ENCODE data around the gene STK25.

The STK25 gene

DNA sequence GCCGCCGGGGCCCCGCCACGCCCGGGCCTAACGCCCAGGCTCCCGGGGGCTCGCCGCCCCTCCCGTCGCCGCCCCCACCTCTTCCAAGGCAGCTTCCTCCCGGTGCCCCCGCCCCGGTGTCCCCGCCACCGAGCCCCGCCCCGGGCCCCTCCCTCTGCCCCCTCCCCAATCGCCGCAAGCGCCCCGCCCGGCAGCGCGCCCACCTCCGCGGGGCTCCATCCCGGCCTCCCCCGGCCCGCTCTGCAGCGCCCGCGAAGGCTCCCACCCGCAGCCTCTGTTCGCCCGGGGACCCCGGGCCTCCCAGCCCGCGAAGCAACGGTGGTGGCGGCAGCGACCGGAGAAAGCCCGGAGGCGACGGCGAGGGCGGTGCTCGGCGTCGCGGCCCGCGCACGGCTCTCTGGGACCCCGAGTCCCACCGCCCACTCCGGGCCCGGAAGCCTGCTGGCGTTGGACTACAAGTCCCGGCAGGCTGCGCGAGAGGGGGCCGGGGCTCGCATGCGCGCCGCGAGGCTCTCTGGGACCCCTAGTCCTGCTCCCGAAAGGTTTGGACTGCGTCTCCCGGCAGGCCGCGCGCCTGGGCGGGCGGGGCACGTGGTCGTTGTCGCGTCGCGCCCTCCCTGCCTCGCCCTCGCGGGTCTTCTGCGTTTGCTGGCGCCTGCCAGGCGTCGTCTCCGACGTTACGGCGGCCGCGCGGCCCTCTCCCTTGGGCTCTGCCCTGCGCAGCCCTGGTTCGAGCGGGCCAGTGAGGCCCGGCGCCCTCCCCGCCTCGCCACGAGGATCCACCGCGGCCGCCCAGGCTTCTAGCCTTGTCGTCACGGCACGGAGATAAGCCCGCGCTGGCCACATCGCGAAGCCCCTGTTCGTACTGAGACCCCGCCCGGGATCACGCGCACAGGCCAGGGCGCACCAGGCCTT lies at the start of gene STK25:
STK25 (minus strand) TSS at position 345 of the 915 bp plus-strand sequence. CDS start 549 bp downstream, outside the sequence.
- DNase-seq, result peak; percentile 88 to 90

DNA sequence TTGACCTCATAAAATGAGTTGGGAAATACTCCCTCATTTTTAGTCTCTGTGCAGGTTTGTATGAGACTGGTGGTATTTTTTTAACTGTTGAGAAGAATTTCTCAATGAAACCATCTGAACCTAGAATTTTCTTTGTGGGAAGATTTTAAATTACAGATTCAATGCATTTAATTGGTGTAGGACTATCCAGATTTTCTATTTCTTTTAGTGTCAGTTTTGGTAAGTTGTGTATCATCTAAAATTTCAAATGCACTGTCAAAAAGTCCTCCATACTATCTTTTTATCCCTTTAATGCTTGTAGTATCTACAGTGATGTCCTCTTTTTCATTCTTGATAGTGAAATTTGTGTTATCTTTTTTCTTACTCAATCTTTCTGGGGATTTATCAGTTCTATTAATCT lies 48.4 kb upstream of the STK25 start:
- no peak for DNase-seq

DNA sequence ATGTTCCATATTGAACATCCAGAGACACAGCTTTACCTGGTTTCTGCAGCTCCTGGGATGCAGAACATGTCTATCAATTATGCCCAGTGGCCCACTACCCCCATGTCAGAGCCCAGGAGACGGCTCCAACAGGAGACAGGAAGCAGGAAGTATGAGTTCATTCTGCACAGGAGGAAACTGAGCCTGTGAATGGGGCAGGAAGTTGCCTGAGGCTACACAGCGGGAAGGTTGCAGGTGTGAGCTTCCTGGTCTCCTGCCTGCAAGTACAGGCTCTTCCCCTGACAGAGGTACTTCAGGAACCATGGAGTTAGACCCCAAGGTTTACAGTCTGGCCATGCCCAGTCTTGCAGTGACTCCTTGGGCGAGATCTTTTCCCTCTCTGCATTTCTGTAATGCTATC lies 47.3 kb upstream of the STK25 start:
- DNase-seq, result no peak

DNA sequence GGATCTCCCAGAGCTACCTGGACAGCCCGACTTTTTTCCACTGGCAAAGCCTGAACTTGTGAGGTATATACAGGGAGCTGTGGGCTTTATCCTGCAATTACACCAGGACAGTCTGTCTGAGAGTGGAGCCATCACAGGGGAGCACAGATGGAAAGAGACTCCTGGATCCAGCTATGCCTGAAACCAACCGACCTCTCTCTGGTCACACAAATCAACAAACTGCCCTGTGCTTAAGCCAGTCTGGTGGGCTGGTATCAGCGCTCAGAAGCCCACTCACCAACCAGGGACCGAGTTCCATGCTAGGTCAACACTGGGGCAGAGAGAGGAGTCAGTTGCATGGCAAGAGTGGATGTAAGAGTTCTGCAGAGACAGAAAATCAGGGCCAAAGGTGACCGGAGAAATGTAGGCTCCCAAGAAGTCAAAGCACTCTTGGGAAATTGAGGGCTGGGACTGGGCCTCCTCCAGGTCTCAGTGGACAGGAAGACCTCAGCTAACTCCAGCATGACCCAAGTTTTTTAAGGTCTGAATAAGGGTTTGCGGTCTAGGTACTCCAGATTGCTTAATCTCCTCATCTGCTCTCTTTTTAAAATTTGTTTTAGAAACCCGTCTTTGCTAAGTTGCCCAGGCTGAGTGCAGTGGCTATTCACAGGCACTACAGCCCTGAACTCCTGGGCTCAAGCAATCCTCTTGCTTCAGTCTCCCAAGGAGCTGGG lies 46.4 kb upstream of the STK25 start:
- DNase-seq, result no peak

DNA sequence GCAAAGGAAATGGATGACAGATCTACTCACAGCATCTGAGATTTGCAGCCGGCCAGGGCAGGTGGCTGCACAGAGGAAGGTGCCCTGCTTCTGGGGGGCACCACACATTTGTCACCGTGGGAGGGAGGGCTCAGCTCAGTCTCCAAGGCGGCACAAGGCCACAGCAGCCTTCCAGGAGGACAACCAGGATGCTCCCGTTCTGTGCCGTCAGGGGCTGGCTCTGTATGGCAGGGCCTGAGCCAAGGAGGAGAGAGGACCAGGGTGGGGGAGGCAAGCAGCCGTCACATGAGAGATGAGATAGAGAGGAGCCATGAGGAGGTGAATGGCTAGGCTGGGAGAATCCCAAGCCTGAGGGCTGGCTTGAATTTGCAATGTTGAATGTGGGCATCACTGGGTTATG lies 45.6 kb upstream of the STK25 start:
- no peak for DNase-seq

DNA sequence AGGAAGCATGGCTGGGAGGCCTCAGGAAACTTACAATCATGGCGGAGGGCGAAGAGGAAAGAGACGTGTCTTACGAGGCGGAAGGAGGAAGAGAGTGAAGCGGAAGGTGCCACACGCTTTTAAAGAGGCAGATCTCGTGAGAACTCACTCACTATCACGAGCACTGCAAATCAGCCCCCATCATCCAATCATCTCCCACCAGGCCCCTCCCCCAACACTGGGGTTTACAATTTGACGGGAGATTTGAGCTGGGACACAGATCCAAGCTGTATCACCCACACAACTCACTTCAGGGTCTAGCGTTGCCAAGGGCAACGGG lies 45.1 kb upstream of the STK25 start:
- DNase-seq, result no peak

DNA sequence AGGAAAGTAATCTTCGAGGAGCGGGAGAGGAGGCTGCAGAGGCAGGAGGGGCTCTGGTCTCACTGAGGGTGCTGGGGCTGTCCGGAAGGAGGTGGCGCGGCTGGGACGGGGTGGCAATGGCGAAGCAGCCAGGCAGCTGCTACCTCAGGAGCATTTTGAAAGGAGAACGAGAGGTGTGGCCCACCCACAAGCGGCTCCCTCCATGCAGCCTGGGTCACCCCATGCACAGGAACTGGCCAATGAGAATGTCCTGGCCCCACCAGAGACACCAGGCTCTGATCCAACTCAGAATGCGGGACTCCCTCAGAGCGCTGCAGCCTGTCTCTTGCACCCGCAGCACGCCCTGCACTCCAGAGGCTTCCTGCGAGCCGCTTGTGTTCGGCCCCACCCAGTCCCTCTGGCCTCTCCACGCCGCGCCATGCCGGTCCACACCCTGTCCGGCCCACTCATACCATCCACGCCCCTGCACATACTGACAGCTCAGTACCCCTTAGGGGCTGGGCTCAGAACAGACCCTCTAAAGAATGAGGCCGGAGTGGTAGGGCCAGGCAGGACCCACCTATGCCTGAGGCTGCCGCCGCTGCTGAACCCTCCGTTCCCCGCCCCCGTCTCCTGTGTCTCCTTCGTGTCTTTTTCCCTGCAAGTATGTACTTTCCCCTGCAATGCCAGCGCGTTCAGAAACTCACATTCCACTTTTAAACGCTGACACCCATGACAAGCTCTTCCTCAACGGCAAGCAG lies 43.8 kb upstream of the STK25 start:
- no peak for DNase-seq

DNA sequence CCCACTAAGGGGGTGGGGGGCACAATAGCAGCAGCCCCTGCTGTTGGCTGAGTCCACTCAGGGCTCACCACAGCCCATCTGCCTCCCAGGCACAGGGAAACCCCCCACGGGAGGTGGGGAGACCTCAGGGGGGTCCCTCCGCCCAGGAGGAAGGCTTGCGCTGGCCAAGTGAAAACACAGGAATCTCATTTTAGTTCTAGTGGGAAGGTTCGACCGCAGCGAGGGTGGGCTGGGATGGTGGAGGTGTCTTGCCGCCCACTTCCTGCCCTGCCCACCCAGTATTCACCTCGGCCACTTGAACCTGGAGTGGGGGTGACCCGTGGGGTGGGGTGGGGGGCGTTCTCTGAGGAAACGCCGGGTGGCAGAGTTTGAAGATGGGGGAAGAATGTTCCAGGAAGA lies 43.2 kb upstream of the STK25 start:
- DNase-seq, result no peak

DNA sequence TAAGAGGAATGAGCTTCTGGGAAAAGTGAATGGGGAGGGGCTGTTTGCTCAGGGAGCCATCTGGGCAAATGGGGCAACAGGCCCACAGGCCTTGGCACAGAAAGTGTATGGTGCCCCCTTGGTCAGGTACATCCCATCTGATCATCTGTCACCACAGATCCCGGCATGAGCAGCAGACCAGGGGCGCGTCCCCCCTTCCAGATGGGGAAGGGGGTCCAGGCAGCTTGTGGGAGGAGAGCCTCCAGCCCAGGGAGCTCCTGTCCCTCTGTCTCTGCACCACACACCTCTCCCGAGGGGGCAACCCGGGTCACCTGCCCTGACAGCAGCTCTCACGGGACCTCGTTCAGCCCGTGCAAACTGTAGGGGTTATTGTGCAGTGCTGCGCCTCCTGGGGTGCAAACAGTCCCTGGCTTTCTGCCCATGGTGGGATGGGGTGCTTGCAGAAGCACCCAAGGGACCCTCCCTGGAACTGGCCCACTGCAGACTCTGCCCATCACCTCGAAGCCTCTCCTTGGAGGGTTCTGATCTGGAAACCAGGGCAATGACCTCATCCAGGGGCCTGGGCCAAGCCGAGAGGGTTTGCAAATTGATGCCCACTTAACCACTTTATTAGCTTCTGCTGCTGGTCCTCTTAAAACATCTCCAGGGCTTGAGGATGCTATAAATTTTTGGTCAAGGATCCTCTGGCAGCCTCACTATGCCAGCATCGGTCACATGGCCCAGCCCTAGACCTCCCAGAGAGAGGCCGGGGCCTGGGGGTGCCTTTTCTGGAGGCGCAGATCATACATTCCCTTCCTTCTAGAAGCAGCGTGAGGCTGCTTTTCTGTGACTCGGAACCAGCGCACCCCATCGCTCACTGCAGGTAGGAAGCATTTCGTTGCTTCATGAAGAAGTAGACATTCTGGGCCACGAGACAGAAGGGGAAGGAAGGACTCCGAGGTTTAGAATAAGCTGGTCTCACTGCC lies 42.5 kb upstream of the STK25 start:
- no peak for DNase-seq

DNA sequence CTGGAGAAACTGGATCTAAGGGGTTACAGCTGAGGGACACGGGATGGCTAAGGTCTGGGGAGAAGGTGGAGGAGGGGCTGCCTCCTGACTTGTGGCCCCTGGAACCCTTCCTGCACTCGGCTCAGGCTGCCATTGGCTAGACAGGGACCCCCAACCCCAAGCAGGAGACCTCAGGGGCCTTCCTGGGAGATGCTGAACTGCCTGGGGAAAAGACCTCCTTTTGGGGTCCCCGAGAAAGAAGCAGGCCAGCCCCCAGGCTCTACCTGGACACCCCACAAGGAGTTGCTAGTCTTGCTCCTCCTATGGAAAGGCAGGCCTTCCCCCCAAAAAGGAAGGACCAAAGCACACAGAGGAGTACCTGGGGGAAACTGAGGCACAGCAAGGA lies 40.1 kb upstream of the STK25 start:
- DNase-seq, result no peak

DNA sequence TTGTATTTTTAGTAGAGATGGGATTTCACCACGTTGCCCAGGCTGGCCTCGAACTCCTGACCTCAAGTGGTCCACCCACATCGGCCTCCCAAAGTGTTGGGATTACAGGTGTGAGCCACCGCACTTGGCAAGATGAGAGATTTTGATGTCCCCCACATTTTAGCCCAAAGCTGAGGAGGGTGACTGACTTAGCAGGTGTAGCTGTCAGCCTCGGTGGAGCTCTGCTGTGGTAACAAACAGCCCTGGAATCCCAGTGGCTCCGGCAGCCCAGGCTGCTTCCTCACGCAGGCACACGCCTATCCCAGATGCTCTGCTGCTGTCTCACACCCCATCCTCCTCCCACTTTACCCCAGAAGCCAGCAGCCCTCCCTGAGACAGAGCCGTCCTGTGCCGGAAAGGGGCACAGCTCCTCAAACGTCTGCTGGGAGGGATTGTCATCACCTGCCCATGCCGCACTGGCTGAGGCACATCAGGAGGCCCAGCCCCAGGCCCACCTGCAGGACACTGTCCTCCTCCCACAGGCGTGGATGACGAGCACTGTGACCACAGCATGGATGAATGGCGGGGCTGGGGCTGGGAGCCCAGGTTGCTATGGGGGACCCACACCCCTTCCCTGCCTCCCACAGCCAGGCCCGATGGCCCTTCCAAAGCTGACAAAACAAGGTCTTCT lies 39.5 kb upstream of the STK25 start:
- DNase-seq, result no peak

DNA sequence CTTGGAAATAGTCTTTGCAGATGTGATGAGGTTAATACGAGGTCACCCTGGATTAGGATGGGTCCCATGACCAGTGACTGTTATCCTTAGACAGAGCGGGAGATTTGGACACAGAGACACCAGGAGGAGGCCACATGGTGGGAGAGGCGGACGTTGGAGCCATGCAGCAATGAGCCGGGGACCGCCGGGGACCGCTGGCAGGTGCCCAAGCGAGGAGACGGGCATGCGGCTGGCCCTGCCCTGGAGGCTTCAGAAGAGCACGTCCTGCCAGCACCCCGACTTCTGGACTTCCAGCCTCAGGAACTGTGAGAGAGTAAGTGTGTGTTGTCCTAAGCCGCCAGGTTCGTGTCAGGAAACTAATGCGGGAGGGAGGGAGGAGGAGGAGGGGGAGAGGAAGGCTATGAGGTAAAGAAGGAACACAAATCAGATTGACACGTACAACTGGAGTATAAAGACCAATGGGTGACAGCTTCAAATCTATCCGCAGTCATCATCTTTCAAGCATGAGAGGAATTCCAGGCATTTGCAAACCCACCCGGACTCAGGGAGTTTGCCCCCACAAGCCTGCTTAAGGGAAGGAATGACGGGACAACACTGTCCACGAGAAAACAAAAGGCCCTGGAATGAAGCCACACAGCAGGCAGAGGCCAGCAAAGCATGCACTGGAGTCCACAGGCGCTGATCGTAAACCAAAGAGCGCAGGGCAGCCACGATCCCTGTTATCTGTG lies 38.6 kb upstream of the STK25 start:
- no peak for DNase-seq

DNA sequence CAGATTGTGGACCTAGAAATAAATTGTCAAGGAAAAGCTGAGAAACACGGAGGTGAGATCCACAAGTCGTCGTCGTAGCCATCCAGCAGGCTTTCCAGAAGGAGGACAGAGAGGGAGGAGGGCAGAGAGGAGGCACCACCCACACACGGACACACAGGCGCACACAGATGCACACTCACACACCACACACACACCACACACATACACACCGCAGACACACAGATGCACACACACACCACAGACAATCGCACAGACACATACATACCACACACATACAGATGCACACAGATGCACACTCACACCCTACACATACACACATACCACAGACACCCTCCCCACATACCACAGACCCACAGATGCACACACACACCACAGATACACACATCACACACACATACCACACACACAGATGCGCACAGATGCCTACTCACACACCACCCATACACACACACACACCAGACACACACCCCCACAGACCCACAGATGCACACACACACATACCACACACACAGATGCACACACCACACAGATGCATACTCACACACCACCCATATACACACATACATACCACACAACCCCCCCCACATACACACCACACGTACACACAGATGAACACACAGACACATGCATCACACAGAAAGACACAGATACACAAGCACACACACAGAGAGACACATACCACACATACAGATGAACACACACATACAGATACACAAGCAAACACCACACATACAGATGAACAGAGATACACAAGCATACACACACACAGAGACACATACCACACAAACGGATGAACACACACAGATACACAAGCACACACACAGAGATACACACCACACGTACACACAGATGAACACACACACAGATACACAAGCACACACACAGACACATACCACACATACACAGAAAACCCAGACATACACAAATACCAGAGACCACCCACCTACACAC lies 37.4 kb upstream of the STK25 start:
- no peak for DNase-seq

DNA sequence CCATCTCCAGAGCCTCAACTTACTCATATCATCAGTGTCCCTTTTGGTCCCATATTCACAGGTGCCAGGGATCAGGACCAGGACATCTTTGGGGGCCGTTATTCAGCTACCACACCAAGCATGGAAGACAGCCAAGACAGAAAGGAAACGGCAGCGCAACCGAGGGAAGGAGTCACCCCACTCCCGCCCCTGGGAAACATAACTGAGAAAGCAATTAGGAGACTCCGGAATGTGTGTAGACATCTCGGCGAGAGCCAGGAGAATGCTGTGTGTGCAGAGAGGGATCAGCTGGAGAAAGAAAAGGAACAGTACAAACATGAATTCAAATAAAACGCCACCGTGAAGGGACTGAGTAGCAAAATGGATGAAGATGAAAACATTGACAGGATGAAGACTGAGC lies 36.7 kb upstream of the STK25 start:
- no peak for DNase-seq

DNA sequence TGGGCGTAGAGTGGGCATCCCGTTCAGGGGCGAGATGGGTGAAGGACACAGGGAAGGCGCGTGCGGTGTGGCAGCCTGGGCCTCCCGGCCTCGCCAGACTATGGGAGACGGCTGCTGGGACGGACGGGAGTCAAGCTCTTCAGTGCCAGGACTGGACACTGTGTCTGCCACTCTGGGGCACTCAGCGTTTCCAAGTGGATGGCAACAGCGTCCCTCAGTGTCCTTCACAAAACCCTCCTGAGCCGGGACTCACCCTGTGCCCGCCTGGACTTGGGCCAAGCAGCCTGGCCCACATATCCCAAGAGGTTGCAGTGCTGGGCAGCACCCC lies 33.9 kb upstream of the STK25 start:
- no peak for DNase-seq

DNA sequence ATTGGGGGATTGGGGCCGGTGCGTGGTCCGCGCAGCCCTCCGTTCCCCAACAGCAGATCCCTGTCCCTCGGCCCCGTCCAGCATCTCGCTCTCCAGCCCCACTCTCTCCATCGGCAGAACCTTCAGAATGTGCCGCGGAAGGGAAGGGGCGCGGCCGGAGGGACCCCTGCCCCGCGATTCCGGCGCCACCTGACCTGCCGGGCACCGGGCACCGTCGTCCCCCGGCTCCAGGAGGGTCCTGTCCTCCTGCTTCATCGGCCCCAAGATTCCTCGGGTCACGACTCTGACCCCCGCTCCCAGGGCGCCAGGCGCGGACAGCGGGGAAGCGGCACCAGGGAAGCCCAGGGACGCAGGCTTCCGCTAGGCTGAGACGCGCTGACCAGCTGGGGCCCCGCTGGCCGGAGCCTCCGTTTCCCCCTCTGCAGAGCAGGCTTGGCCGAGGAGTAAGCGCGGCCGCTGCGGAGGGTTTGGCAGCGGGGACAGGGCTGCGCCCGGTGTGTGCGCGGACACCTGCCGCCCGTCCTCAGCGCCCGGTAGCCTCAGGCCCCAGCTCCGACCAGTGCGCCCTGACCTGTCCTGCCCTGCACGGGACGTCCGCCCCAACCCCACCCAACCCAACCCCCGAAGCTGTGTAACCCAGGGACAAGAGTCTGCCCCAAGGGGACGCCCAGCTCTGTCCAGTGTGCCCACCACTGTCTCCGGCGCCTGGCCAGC lies 33.3 kb upstream of the STK25 start:
- DNase-seq, result no peak

DNA sequence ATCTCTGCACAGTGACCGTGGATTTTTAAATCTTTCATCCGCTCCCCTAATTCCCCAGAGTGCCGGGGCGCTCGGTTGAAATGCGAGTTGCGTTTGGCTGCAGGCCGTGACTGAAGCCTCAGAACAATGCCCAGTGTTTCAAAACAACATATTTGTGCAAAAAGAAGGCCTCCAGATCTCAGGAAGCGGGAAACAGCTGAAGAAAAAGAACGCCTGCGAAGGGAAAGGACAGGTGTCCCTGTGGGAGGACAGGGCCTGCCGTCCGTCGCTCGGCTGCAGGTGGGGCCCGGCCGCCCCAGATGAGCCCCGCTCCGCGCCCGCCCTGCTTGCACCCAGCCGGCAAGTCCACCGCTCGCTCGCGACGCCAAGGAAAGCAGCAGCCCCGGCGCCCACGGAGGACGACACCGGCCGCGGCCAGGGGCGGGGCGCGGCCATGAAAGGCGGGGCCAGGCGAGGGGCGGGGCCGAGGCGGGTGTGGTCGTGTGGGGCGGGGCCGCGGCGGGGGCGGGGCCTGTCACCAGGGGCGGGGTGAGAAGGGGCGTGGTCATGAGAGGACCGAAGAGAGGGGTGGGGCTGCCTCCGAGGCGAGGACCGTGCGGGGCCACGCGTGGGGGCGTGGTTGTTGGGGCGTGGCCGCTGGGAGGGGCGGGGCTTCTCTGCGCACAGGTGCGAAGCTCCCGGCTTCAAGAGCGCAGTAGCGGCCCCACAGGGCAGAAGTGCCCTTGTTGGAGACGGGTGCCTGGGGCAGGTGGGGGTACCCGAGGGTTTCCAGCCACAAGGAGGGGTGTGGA lies 32.6 kb upstream of the STK25 start:
- DNase-seq, result no peak

DNA sequence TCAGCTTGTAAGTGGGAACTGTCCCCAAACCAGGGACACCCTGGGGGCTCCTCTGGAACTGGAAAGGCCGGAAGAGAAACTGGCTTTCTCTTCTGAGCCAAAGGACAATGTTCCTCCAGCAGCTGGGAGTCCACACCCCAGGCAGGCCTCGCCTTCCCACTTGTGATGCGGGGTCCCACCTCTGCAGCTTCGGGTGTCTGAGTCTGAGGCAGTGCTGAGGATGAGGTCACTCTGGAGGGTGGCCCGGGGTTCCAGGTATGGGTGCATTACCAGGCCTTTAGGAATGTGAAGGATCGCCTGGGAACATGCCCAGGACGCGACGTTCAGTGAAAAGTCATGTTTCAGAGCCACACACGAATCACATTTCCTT lies 32.0 kb upstream of the STK25 start:
- DNase-seq, result no peak

All from AML-193 (cell line).